Activated CD8-positive, alpha-beta memory T cell treated with anti-CD3 and anti-CD28 coated beads, Interleukin-2, amount 50 U/mL, for 24 hours (primary cell): ENCODE data around the gene BARX1.
A peak's percentile ranks its signal among the peaks of the same experiment; 100 is the strongest.
"Not testable (repeated sequence)": the region's sequence is repeated elsewhere in the genome, so short reads cannot be mapped to it uniquely, and the experiment has no call there.

Source experiments
- DNase-seq: peaks from one replicate; pipeline ENCODE4 v3.0.0-alpha.2; 2020; ENCODE audit errors: extremely low read depth

The BARX1 gene

DNA sequence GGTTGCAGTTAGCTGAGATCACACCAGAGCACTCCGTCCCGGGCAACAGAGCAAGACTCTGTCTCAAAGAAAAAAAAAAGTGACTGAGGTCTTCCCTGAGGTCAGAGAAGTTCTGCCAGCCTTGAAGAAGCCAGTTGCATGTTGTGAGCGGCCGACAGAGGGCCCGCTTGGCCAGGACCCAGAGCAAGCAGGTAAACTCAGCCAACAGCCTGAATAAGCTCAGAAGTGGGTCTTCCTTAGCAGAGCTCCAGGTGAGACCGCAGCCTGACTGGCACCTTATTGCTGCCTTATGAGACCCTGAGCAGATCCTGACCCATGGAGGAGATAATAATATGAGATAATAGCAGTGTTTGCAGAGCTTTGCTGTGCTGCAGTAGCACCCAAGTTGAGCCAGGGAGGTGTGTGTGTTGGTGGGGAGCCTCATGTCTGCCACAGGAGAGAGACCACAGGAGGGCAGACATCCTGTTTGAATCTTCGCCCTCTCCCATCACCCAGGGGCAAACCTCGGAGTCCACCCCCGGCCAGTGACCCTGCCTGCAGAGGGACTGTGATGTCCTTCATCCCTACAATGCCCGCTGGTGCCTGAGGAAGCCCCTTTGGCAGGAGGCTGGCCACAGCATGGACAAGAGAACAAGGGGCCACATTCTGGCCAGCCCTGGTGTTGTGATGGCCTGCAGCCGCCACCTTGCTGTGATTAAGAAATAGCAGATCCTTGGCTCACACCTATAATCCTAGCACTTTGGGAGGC is 10.8 kb upstream of the BARX1 start:
- DNase-seq = no peak

DNA sequence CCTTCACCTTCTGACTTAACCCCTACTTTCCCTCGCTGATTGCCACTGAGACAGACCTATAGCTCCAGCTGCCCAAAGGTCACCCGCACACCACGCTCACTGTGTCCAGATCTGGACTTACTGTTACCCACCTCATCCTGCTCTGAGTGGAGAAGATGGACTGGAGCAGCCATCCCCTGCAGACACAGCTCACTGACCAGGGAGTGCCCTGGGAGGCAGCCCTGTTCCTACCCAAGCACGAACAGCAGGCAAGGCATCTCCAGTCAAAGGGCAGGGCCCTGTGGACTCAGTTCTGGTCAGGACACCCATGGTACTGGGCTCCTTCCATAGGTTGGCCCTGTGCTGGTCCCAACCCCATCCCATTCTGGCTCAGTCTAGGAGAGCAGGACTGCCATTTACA is 9.5 kb upstream of the BARX1 start:
- no peak for DNase-seq

DNA sequence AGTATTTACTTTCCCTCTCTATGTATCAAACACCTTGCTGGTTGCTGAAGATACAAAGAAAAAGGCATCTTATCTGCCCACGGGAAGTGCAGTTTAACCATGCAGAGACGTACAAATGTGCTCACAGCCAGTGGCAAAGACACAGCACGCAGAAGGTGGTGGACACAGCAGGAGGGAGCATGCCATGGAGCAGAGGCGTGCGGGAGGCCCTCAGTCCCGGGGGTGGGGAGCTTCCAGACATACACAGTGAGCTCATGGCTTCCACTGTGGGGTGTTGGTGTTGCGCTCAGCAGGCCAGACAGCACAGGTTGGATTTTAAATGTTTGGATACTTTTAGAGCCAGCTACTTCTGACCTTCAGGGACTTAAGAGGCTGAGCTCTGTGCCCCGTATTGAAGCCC is 8.8 kb upstream of the BARX1 start:
- no peak for DNase-seq

DNA sequence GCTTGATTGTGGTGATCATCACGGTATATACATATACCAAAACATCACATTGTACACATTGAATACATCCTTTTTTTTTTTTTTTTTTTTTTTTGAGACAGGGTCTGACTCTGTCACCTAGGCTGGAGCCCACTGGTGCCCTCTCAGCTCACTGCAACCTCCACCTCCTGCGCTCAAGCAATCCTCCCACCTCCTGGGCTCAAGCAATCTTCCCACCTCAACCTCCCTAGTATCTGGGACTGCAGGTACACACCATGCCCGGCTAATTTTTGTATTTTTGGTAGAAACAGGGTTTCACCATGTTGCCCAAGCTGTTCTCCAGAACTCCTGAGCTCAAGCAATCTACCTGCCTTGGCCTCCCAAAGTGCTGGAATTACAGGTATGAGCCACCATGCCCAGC is 8.3 kb upstream of the BARX1 start:
- DNase-seq = not testable (repeated sequence)

DNA sequence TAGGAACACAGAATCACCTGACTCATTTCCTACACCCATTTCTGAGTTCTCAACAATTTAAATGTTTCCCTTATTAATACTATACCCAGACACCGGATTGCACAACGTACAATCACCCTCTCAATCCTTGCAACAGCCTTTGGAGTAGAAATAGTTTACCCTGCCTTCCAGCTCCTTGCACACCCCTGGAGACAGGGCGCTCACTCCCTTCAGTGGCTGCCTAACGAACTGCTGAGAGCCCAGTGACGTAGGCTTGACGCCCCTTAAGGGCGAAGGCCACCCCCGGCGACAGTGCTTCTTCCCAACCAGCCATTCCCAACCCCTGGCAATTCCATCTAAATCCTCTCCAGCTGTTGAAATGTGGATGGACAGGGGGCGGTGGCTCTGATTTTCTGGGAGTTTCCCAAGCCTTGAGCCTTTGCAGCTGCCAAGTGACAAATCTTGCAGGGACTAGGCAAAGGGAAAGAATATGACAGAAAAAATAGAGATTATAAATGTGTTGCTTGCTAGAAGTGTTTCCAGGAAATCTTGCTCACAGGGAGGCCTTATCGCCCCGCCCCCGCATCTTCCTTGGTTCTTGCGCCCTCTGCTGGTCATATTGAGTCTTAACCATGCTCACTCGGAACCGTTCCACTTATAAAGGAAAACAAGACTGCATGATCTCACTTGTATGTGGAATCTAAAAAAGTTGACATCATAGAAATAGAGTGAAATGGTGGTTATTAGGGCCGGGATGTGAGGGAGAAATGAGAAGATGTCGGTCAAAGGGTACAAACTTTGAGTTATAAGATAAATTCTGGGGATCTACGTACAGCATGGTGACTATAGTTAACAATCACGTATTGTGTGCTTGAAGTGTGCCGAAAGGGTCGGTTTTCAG is 7.6 kb upstream of the BARX1 start:
- peak; percentile 66 for DNase-seq

DNA sequence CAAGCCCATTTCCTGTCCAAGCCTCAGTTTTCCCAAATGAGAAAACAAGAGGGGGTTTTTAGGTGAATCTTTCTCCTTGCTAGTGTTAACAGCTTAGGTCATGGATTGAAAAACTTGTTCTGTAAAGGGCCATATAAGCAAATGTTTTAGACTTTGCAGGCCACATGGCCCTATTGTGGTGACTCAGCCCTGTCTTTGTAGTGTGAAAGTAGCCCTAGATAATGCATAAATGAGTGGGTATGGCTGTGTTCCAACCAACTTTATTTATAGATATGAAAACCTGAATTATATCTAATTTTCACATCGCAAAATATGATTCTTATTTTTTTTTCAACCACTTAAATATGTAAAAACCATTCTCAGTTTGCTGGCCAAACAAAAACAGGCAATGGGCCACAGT is 6.9 kb upstream of the BARX1 start:
- no peak for DNase-seq

DNA sequence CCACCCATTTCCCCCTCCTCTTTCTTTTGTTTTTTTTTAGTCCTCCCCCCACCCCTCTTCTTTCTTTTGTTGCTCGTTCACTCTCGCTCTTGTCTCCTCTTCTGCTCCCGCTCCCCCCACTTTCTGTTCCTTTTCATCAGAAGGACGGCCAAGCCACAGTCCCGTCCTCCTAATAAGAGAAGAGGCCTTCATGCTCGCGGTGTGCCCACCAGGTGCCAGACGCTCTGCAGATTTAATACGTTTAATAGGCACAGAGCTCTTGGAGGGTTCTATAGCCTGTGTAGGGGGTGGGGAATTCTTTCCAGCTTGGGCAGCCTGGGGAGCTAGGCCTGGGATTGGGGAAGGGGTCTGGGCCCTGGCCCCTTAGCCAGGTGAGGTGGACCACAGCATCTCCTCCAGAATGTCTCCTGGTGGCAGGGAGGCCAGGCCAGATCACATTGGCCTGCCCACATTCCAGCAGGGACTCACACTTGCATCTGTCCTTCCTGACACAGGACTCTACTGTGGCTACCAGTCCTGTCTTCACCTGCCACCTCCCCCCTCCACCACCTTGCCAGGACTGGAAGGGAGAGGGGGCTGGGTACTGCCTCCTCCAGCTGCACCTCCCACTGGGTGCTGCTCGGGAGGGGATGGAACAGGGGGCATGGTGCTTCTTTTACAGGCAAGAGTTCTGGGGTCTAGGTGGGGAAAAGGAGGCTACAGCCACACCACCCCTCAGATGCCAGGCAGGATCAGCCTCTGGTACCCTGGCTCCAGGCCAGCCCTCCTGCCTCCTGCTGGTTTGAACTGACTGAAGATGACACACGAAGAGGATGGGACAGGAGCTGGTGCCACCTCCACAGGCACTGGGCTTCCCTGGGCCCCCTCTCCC is 6.1 kb upstream of the BARX1 start:
- DNase-seq = no peak

DNA sequence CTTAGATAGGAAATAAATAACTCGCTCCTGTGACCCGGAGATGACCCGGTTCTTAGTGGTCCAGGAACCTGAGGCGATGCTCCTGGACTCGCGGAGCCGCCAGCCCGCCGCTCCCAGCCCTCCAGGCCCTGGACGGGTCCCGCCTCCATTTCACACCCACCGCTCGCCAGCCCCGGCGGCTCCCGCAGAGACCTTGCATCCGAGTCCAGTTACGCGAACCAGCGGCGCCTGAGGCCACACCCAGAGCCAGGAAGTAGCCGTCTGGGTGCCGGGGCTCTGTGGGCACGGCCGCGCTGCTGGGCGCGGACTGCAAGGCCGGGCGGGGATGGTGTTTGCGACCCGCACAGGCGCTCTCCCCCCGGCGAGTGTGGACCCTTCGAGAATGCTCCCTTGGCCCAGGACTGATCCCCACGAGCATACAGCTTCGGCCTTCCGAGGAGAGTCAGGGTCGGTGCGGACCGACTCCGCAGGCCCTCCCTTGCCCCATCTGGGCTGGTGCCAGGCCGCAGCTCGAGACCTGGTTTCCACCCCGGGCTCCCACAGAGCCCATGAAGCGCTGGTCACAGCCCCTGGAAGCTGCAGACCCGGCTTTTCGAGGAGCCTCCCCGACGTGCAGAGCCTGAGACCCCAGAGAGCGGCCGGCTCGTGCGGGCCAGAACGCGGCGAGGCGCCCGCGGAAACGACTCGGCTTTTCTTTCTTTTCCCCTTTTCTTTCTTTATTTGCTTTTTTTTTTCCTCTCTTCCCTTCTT is 5.2 kb upstream of the BARX1 start:
- DNase-seq = no peak

DNA sequence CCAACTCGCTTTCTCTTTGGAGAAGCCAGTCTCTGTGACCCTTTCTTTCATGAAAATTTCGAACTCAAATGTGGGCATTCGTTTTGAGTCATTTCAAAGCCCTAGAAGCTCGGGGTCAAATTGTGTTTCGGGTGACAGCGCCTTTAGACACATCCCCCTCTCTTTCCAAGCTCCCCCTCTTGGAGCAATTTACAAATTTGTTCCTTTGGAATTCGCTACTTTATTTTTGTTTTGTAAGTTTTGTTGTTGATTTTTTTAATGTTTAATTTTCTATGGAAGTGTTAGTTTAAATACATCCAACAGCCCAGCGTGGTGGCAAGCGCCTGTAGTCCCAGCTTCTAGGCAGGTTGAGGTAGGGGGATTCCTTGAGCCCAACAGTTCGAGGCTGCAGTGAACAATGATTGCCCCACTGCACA is 4.6 kb upstream of the BARX1 start:
- DNase-seq = no peak

DNA sequence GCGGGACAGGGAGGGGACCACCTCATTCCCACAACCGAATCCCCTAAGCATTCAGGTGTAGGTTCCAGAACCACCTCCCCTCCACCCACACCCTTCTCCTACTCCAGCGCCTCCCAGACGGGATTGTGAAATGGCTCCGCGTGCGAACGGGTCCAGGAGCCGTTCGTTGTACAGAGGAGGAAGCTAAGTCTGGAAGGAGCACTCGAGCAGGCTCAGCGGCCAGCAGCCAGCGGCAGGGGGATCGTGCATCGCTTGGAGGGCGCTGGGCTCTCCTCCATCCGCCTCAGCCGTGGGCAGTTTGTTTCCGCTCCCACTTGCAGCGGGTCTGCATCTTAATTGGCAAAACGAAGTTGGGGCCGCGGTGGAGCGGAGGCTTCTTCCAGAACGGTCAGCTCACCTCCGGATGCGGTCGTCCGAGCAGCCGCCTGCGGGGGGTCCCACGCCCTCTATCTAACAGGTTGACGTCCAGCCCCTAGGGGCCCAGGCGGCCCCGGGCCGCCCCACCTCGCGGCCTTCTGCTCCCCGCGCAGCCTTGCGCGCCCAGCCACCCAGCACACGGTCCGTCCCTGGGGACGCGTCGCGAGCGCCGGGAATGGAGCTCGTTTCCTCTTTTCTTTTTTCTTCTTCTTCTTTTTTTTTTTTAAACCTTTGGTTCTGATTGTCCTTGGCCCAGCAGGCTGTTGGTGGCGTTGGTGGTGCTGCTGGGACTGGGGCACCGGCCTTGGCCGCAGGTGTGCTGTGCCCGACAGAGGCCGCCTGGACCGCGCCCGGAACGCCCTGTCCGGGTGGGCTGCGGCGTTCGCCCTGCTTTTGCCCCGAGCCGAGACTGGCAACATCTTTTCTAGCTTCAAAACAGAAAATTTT is 3.9 kb upstream of the BARX1 start:
- DNase-seq = no peak

DNA sequence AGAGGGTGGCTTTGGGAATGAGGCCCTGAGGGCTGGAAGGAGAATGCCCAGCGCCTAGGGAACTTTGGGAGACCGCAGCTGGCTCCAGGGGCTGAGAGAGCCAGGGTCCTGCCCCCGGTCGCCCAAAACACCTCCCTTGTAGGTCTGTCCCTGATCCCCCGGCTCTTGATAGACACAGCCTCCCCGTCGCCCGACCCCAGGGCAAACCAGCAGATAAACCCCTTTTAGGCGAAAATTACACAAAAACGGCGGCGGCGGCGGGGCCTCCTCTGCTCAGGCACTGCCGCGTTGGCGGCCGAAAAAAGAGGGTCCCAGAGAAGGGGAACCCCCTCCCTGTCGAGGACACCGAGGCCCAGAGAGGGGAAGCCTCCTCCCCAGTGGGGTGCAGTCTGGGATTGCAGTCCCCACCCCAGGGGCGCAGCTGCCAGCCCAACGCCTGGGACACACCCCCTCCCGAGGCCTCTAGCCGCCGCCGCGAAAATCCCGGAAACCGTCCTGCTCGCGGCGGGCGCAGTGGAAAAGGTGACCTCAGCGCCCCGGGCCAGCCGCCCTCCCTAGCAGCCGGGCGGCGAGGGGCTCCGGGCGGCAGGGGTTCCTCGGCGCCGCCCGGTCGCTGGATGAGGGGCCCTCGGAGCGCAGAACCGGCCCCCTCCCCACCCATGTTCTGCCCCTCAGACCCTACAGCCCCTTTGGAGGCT is 3.1 kb upstream of the BARX1 start:
- DNase-seq = no peak

DNA sequence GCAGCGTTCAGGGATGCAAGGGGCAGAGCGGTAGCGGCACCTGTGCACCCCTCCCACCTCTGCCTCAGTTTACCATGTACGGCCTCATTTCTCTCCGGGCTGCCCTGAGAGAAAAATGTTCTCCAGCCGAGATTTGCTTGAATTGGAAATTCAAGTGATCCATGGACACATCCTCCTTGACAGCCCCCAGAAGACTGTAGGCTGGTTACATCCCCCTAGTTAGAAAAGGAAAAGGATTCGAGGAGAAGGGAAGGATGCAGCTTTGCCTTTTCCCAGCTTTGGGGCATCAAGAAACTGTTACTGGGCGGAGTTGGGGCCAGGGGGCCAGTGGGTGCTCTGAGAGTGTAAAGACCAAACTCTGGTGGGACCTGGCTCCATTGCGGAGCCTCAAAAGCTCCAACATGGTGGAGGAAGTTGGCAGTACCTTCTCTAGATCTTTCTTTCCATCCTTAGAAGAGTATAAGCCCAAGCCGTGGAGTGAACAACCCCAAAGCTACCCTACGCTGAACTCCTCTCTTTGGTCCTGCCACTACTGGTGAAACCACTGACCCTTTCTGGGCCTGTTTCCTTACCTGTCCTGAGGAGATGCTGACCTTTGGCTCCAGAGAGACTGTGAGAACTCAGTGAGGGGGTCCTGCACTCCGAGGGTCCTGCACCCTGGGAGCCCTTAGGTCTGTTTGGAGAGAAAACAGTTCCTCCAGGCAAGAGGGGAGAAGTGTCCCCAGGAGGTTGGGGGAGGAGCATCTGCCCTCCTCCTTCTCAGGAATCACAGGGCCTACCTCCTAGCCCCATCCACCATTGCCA is 1.0 kb upstream of the BARX1 start:
- no peak for DNase-seq

DNA sequence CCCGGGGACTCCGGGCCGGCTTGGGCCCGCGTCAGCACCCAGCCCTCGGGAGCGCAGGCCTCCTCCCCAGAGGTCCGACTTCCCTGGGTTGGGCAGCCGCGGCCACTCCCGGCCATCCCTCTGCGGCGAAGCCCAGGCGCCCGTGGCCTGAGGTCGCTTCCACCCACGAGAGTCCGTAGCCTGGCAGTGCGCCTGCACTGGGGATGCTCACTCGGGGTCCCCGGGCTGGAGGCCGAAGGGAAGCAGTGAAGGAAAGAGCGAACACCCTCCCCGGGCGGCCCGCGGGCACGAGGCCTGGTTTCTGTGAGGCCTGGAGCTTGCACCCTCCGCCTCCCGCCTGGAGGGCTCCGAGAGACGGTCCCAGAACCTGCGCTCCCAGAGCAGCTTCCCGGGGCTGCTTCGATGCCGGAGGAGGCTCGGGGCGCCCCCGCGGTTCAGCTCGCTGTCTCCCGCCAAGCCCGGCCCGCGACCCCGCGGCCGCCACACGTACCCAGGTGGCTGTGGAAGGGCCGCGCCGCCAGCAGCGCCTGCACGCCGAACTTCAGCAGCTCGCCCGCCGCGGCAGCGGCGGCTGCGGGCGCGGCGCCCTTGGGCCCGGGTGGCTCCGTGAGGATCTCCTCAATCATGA is 607 bp downstream of the BARX1 start:
- no peak for DNase-seq

DNA sequence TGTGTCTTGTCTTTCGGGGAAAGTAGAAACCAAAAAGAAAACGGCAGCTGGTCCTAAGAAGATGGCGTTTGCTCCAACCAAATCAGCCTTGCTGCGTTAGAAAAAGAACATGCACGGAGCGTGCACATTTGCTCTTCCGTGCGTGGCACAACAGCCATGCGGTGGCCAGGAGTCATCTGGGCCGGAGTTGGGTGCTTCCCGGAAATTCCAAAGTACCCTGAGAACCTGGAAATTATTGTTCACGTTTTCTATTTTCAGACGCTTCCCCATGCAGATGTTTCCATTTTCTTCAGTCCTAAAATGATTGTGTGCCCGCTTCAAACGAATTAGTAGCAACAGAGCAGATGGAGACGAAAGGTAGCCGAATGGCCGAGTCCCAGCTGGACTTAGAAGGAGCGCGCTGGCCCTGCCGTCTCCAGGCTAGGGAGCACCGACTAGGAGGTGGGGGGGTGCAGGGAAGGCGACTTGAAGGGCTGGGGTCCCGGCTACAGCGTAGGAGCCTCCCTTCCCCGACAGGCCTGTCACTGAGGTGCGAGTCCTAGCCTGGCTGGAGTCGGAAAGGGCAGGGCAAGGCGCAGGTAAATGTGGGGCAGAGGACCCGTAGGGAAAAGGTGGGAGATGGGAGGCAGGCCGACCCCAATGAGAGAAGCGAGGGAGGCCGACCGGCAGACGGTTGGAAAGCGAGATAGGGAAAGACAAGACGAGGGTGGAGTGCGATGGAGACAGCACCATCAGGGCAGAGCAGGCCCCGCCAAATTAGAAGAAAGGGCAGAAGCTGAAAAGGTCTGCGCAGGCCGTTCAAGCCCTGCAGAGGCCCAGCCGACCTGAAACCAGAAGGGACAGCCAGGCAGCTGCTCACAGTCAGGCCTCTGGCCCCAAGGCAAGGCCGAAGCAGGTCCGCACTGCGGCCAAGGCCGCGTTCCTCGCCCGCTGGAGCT is 1.4 kb downstream of the BARX1 start:
- no peak for DNase-seq

DNA sequence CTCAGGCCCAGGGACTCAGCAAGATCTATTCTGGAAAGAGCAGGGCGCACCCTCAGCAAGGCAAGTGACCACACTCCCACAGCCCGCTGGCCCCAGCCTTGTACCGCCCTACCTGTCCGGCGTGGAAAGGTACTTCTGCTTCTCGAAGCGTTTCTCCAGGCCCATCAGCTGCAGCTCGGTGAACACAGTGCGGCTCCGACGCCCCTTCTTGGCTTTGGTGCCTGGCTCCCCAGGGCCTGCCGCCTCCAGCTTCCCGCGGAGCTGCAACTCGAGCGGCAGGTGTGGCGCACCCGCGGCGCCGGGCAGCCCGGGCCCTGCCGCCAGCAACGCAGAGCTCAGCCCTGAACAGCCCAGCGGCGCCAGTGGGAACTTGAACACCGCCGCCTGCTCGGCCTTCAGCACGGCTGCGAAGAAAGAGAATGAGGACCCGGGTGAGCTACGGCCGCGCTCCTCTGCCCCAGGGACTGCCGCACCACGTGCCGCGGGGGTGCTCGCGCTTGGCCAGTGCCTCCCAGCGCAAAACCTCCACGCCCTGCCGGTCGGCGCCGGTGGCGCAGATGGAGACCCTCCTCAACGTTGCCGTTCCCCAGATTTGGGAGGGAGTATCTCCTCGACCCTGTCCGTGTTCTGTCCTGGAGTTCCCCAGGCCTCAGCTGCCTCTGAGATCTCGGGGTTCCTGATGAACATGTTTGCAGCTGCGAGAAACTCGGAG is 2.2 kb downstream of the BARX1 start:
- DNase-seq = no peak

DNA sequence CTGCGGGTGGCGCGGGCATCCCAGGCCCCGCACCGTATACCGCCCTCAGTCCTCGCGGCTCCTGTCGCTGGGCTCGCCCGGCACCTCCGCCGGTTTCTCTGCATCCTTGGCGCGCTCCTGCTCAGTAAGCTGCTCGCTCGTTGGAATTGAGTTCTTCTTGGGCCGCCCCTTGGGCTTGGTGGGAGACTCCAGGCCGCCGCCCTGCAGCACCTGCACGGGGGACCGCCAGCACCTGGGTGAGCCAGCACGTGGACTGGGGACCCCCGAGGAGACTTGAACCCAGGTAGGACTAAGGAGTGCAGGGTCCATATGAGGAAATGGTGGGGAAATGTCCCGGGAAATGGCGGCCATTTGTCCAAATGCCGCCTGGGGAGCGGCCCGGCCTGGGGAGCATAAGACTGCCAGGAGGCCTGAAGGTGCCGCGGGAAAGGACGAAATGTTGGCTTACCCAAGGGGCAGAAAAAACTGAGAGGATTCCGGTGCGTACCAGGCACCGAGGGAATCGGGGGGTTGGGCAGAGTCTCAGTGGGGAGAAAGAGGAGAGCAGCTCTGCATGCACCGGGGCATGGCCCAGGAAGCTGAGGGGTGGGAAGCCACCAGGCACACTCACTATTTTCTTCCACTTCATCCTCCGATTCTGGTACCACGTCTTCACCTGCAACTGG is 2.9 kb downstream of the BARX1 start:
- no peak for DNase-seq
